Skeletal muscle tissue (tissue), 4 donors: ENCODE data around the gene NRN1L. TPM values are rescaled to one million over a fixed set of nuclear protein-coding genes. Genes with fewer than 3 reads are reported as not detected.
"Not testable (repeated sequence)": the region's sequence is repeated elsewhere in the genome, so short reads cannot be mapped to it uniquely, and the experiment has no call there.

Source experiments
- H3K27ac ChIP-seq: one replicate; pipeline ENCODE4 v1.7.0; 2013; ENCODE audit warnings: mild to moderate bottlenecking, low read depth, low read length, inconsistent platforms
- H3K27me3 ChIP-seq, 3 donors: one replicate each; pipeline ENCODE4 v1.7.0; 2013; ENCODE audit warnings: low read length in 3 of 3; ENCODE audit not compliant: control insufficient read depth in 3 of 3, insufficient read depth in 3 of 3
- H3K36me3 ChIP-seq, 3 donors: one replicate each; pipeline ENCODE4 v1.7.0; 2013; ENCODE audit warnings: low read length in 3 of 3; ENCODE audit not compliant: control insufficient read depth in 3 of 3, insufficient read depth in 3 of 3
- H3K4me1 ChIP-seq, 3 donors: one replicate each; pipeline ENCODE4 v1.7.0; 2013; ENCODE audit warnings: low read length in 3 of 3, mild to moderate bottlenecking in 3 of 3; ENCODE audit not compliant: control insufficient read depth in 3 of 3, insufficient read depth in 3 of 3
- H3K4me3 ChIP-seq, 3 donors: one replicate each; pipeline ENCODE4 v1.7.0; 2013; ENCODE audit warnings: low read length in 3 of 3
- H3K9ac ChIP-seq, 3 donors: one replicate each; pipeline ENCODE4 v1.7.0; 2013; ENCODE audit warnings: low read length in 3 of 3, mild to moderate bottlenecking in 3 of 3, moderate library complexity in 2 of 3, low read depth in 1 of 3
- H3K9me3 ChIP-seq, 3 donors: one replicate each; pipeline ENCODE4 v1.7.0; 2013; ENCODE audit warnings: low read length in 3 of 3; ENCODE audit not compliant: control insufficient read depth in 3 of 3
- total RNA-seq: library from RNA; depleted of rRNA; stranded (reverse); fragments of >200 nt; gene quantifications from one replicate; pipeline ENCODE4 v1.2.3, GENCODE V29; 2014
- donor health status: Osteomylitis.

Gene NRN1L
- total RNA-seq, 1 donor from 2014 or later = 1.0 TPM

DNA sequence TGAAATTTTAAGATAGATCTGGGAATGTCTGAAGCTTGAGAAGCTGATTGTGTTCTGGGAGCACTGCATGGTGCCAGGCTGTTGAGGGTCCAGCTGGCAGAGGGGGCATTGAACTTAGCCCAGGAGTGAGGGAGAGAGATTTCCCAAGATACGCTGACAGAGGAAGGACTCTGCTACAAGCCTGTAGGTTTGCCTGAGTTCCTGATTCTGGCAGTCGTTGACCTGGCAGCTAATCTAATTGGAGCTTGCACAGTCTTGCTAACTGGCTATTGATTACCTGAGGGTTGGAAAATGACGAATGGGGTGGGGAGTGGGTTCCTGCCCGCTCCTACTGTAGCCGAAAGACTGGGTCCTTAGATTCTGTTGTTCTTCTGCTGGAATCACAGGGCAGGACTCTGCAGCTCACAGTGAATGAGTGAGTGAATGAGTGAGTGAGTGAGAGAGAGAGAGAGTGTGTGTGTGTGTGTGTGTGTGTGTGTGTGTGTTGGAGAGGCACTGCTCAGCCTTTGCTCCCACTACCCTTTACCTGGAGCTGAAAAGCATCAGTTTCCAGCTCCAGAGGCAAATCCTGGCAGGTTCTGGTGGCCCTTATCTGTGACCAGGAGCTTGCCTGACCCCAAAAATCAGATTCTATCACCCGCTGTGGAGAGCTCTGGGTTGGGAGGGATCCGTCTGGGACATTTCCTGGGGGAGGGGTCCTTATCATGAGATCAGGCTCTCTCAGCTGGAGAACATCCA, 30.2 kb downstream of the NRN1L start:
- no peak overlapping the region for H3K27ac ChIP-seq
- peaks cover 19 to 24% (median 22%) of the 10 kb centered on the region in 3 donors for H3K36me3 ChIP-seq
- H3K4me1 ChIP-seq = peaks cover 53 to 68% (median 57%) of the 10 kb centered on the region in 3 donors

DNA sequence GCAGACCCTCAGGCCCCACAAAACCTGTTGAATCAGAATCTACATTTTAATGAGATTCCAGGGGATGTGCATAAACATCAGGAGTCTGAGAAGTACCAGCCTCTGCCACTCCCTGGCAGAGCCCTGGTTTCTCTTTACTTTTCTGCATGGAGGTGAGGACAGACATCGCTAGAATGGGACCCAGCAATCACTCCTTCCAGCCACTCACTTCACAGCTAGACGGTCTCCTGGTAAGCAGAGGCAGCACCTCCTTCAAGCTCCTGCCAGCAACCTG, 30.7 kb downstream of the NRN1L start:
- H3K4me3 ChIP-seq, H3K9me3 ChIP-seq, H3K27ac ChIP-seq, H3K27me3 ChIP-seq: not testable (repeated sequence)
- Histone ChIP-seq H3K9ac (peak overlapping the region in 1 of 3 donors; percentile 4), H3K36me3 (peaks cover 15 to 22% (median 18%) of the 10 kb centered on the region in 3 donors), H3K4me1 (peaks cover 57 to 73% (median 62%) of the 10 kb centered on the region in 3 donors)

More for the DNA sequence above, 30.2 kb downstream of the NRN1L start:
- no peaks in the 10 kb centered on the region for H3K9me3 ChIP-seq
- H3K27me3 ChIP-seq = no peaks in the 10 kb centered on the region
- peak overlapping the region in 1 of 3 donors; percentile 4 for H3K9ac ChIP-seq
- no peak overlapping the region for H3K4me3 ChIP-seq

- Histone ChIP-seq H3K9me3 (no peaks in the 10 kb centered on the region), H3K27ac (peak overlapping the region; percentile 81), H3K4me3 (peak overlapping the region in 1 of 3 donors; percentile 13), H3K9ac (peak overlapping the region in 2 of 3 donors; percentile 36 to 62), H3K4me1 (peaks cover 61 to 74% (median 64%) of the 10 kb centered on the region in 3 donors), H3K36me3 (peaks cover 14 to 17% (median 15%) of the 10 kb centered on the region in 3 donors), H3K27me3 (no peaks in the 10 kb centered on the region)
Measured at GRCh38 chr16:67915831-67916723, 31.4 kb downstream of the NRN1L start.

- peak overlapping the region; percentile 81 for H3K27ac ChIP-seq
- H3K9me3 ChIP-seq = no peaks in the 10 kb centered on the region
- H3K4me1 ChIP-seq = peaks cover 63 to 76% (median 72%) of the 10 kb centered on the region in 3 donors
- no peaks in the 10 kb centered on the region for H3K27me3 ChIP-seq
- H3K9ac ChIP-seq = peak overlapping the region; percentile 50 to 80 (median 61)
- peaks cover 5 to 10% (median 7%) of the 10 kb centered on the region in 3 donors for H3K36me3 ChIP-seq
- H3K4me3 ChIP-seq = peak overlapping the region in 2 of 3 donors; percentile 3 to 63
Measured at GRCh38 chr16:67917140-67917851, 32.6 kb downstream of the NRN1L start.

DNA sequence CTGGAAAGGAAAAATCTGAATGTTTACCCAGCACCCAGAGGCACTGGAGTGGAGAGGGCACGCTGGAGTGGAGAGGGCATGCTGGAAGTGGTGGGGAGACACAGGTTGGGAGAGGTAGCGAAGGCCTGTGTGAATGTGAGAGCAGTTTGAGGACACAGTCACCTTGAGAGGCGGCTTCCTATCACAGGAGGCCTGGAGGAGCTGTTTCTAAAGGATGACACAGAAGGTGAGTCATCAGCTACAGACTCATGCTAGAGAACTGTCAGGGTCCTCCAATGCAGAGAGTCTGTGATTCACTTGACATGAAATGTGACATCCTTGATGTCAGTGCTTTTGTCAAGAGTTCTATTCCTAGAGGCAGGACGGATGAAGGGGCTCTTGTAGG, 33.2 kb downstream of the NRN1L start:
- Histone ChIP-seq H3K9ac (peak overlapping the region; percentile 50 to 80 (median 61)), H3K27me3 (no peaks in the 10 kb centered on the region), H3K36me3 (peaks cover 5 to 10% (median 6%) of the 10 kb centered on the region in 3 donors), H3K4me3 (peak overlapping the region in 2 of 3 donors; percentile 3 to 63), H3K9me3 (no peaks in the 10 kb centered on the region), H3K27ac (peak overlapping the region; percentile 81), H3K4me1 (peaks cover 68 to 82% (median 76%) of the 10 kb centered on the region in 3 donors)

GRCh38 chr16:67919622-67920221, 35.0 kb downstream of the NRN1L start:
- Histone ChIP-seq H3K27me3 (no peaks in the 10 kb centered on the region), H3K4me3 (no peak overlapping the region), H3K9ac (peak overlapping the region in 2 of 3 donors; percentile 36 to 80), H3K9me3 (no peaks in the 10 kb centered on the region), H3K27ac (peak overlapping the region; percentile 3), H3K36me3 (peaks cover 11 to 17% (median 13%) of the 10 kb centered on the region in 3 donors), H3K4me1 (peaks cover 71 to 97% (median 92%) of the 10 kb centered on the region in 3 donors)

- Histone ChIP-seq H3K4me1 (peaks cover 65 to 93% (median 86%) of the 10 kb centered on the region in 3 donors), H3K36me3 (peaks cover 6 to 13% (median 11%) of the 10 kb centered on the region in 3 donors), H3K27ac (no peak overlapping the region), H3K9me3 (no peaks in the 10 kb centered on the region), H3K9ac (peak overlapping the region in 2 of 3 donors; percentile 6 to 11), H3K4me3 (no peak overlapping the region), H3K27me3 (no peaks in the 10 kb centered on the region)
Measured at GRCh38 chr16:67922221-67922620, 37.5 kb downstream of the NRN1L start.

GRCh38 chr16:67922740-67923139, 38.1 kb downstream of the NRN1L start:
- peaks cover 11 to 18% (median 16%) of the 10 kb centered on the region in 3 donors for H3K36me3 ChIP-seq
- H3K4me3 ChIP-seq = no peak overlapping the region
- peaks cover 63 to 92% (median 82%) of the 10 kb centered on the region in 3 donors for H3K4me1 ChIP-seq
- H3K9ac ChIP-seq = peak overlapping the region in 2 of 3 donors; percentile 25 to 54
- H3K9me3 ChIP-seq = no peaks in the 10 kb centered on the region
- no peaks in the 10 kb centered on the region for H3K27me3 ChIP-seq
- H3K27ac ChIP-seq = no peak overlapping the region

- Histone ChIP-seq H3K9me3 (no peaks in the 10 kb centered on the region), H3K4me1 (peaks cover 55 to 92% (median 81%) of the 10 kb centered on the region in 3 donors), H3K9ac (peak overlapping the region; percentile 24 to 54 (median 25)), H3K27me3 (no peaks in the 10 kb centered on the region), H3K27ac (no peak overlapping the region), H3K36me3 (peaks cover 16 to 26% (median 23%) of the 10 kb centered on the region in 3 donors), H3K4me3 (no peak overlapping the region)
Measured at GRCh38 chr16:67923414-67924116, 38.9 kb downstream of the NRN1L start.
